H9 (cell line): Measurements from ENCODE around the gene CACNA1F. TPM values are rescaled to one million over a fixed set of nuclear protein-coding genes. Genes with fewer than 3 reads are reported as not detected.

Experiments
- DNase-seq: peaks from one replicate; pipeline ENCODE4 v3.0.0-alpha.2; 2017
- H2AFZ ChIP-seq: one replicate; pipeline ENCODE4 v1.6.1; 2013; ENCODE audit warnings: mild to moderate bottlenecking, low read length, control low read depth, moderate library complexity
- H2AK5ac ChIP-seq: 2 replicates; pipeline ENCODE4 v1.6.1; 2013; ENCODE audit warnings: low read length, control low read depth, mixed read lengths; ENCODE audit not compliant: insufficient read length
- H2BK120ac ChIP-seq: one replicate; pipeline ENCODE4 v1.6.1; 2013; ENCODE audit warnings: low read depth, mild to moderate bottlenecking, low read length, control low read depth, inconsistent platforms; ENCODE audit not compliant: poor library complexity, severe bottlenecking
- H2BK12ac ChIP-seq: 2 replicates; pipeline ENCODE4 v1.6.1; 2013; ENCODE audit warnings: low read length, control low read depth, mixed read lengths, low read depth; ENCODE audit not compliant: insufficient read length
- H2BK15ac ChIP-seq: 2 replicates; pipeline ENCODE4 v1.6.1; 2013; ENCODE audit warnings: low read depth, low read length, control low read depth
- H2BK20ac ChIP-seq: one replicate; pipeline ENCODE4 v1.6.1; 2013; ENCODE audit warnings: low read depth, mild to moderate bottlenecking, low read length, control low read depth, inconsistent platforms; ENCODE audit not compliant: poor library complexity, severe bottlenecking
- H2BK5ac ChIP-seq: 2 replicates; pipeline ENCODE4 v1.6.1; 2013; ENCODE audit warnings: low read length, control low read depth, mixed read lengths; ENCODE audit not compliant: insufficient read length
- H3K14ac ChIP-seq: 2 replicates; pipeline ENCODE4 v1.6.1; 2013; ENCODE audit warnings: low read length, control low read depth; ENCODE audit not compliant: insufficient read depth
- H3K18ac ChIP-seq: 2 replicates; pipeline ENCODE4 v1.6.1; 2013; ENCODE audit warnings: low read depth, mild to moderate bottlenecking, mixed read lengths, low read length, control low read depth; ENCODE audit not compliant: insufficient read length
- H3K23ac ChIP-seq: 2 replicates; pipeline ENCODE4 v1.6.1; 2013; ENCODE audit warnings: low read length, control low read depth, mixed read lengths, low read depth; ENCODE audit not compliant: insufficient read length
- H3K23me2 ChIP-seq: 2 replicates; pipeline ENCODE4 v1.6.1; 2013; ENCODE audit warnings: low read depth, mild to moderate bottlenecking, mixed read lengths, low read length, control low read depth; ENCODE audit not compliant: insufficient read length, poor library complexity, severe bottlenecking
- H3K27ac ChIP-seq: 2 replicates; pipeline ENCODE4 v1.5.1; 2013; ENCODE audit warnings: low read length, control low read depth, mixed read lengths, low read depth; ENCODE audit not compliant: insufficient read length
- H3K27me3 ChIP-seq: 2 replicates; pipeline ENCODE4 v1.6.1; 2013; ENCODE audit warnings: low read length, control low read depth, inconsistent platforms; ENCODE audit not compliant: insufficient read depth
- H3K4ac ChIP-seq: 2 replicates; pipeline ENCODE4 v1.6.1; 2013; ENCODE audit warnings: low read depth, mild to moderate bottlenecking, control low read depth, inconsistent platforms, low read length, moderate library complexity
- H3K4me1 ChIP-seq: 2 replicates; pipeline ENCODE4 v1.6.1; 2013; ENCODE audit warnings: low read length, control low read depth, inconsistent platforms; ENCODE audit not compliant: insufficient read depth
- H3K4me2 ChIP-seq: 2 replicates; pipeline ENCODE4 v1.6.1; 2013; ENCODE audit warnings: low read length, control low read depth, mixed read lengths; ENCODE audit not compliant: insufficient read length, insufficient read depth
- H3K56ac ChIP-seq: 2 replicates; pipeline ENCODE4 v1.6.1; 2013; ENCODE audit warnings: low read depth, mild to moderate bottlenecking, mixed read lengths, low read length, control low read depth; ENCODE audit not compliant: insufficient read length
- H3K79me1 ChIP-seq: 2 replicates; pipeline ENCODE4 v1.6.1; 2013; ENCODE audit warnings: low read depth, mild to moderate bottlenecking, moderate library complexity, low read length, control low read depth, inconsistent platforms; ENCODE audit not compliant: insufficient read depth, poor library complexity, severe bottlenecking
- H3K79me2 ChIP-seq: 2 replicates; pipeline ENCODE4 v1.6.1; 2013; ENCODE audit warnings: low read length, control low read depth, inconsistent platforms; ENCODE audit not compliant: insufficient read depth
- H3K9ac ChIP-seq: 2 replicates; pipeline ENCODE4 v1.6.1; 2013; ENCODE audit warnings: low read length, control low read depth, mixed read lengths; ENCODE audit not compliant: insufficient read length; ENCODE audit errors: extremely low read depth
- H3K9me3 ChIP-seq: one replicate; pipeline ENCODE4 v1.6.1; 2013; ENCODE audit warnings: low read depth, low read length, inconsistent platforms; ENCODE audit not compliant: control insufficient read depth
- H3T11ph ChIP-seq: one replicate; pipeline ENCODE4 v1.6.1; 2013; ENCODE audit warnings: mild to moderate bottlenecking, low read length, control low read depth, inconsistent platforms
- H4K20me1 ChIP-seq: one replicate; pipeline ENCODE4 v1.6.1; 2013; ENCODE audit not compliant: control insufficient read depth, insufficient read length, insufficient read depth
- H4K5ac ChIP-seq: 2 replicates; pipeline ENCODE4 v1.6.1; 2013; ENCODE audit warnings: low read depth, mild to moderate bottlenecking, mixed read lengths, low read length, control low read depth; ENCODE audit not compliant: insufficient read length
- H4K8ac ChIP-seq: replicated peaks from 2 replicates; pipeline ENCODE4 v1.6.1; 2013; ENCODE audit warnings: low read length, control low read depth, mixed read lengths, low read depth; ENCODE audit not compliant: insufficient read length
- H4K91ac ChIP-seq: 2 replicates; pipeline ENCODE4 v1.6.1; 2013; ENCODE audit warnings: low read depth, mild to moderate bottlenecking, moderate library complexity, mixed read lengths, low read length, control low read depth; ENCODE audit not compliant: insufficient read length
- H3K27ac Mint-ChIP-seq, 3 experiments: 2 replicates in 2 of 3; 3 replicates in 1 of 3; pipeline ENCODE4 v1.8.0; 2020 to 2021; ENCODE audit warnings: mixed read lengths in 3 of 3, mild to moderate bottlenecking in 1 of 3, moderate library complexity in 1 of 3
- H3K27me3 Mint-ChIP-seq: 2 replicates; pipeline ENCODE4 v1.8.0; 2021; ENCODE audit warnings: low read depth, mild to moderate bottlenecking, moderate library complexity, mixed read lengths
- H3K36me3 Mint-ChIP-seq, 3 experiments: 2 replicates in 2 of 3; 3 replicates in 1 of 3; pipeline ENCODE4 v1.8.0; 2020 to 2021; ENCODE audit warnings: low read depth in 3 of 3, mixed read lengths in 3 of 3; ENCODE audit not compliant: insufficient read depth in 1 of 3
- H3K4me1 Mint-ChIP-seq, 2 experiments: 2 replicates each; pipeline ENCODE4 v1.8.0; 2020; ENCODE audit warnings: mixed read lengths in 2 of 2
- H3K4me3 Mint-ChIP-seq, 2 experiments: 2 replicates in 1 of 2; 3 replicates in 1 of 2; pipeline ENCODE4 v1.8.0; 2020 to 2021; ENCODE audit warnings: mild to moderate bottlenecking in 2 of 2, mixed read lengths in 2 of 2, moderate library complexity in 1 of 2
- H3K9me3 Mint-ChIP-seq, 2 experiments: 2 replicates in 1 of 2; 3 replicates in 1 of 2; pipeline ENCODE4 v1.8.0; 2020; ENCODE audit warnings: mild to moderate bottlenecking in 2 of 2, mixed read lengths in 2 of 2, moderate library complexity in 1 of 2
- WGBS: extraction: QIAGEN DNeasy Blood & Tissue Kit; methylation state at CpG from one replicate; pipeline ENCODE4 v1.1.7; 2013; ENCODE audit warnings: missing lambda C conversion rate, low lambda C conversion rate, mixed read lengths; ENCODE audit not compliant: insufficient read length; ENCODE audit errors: extremely low coverage; 5-methylcytosine and 5-hydroxymethylcytosine counted together
- total RNA-seq: library from RNA; stranded (reverse); gene quantifications from 2 replicates; pipeline ENCODE4 v1.2.1, GENCODE V29; 2021
- TF ChIP-seq, protein P1 (sequence below): fragments of 200-600 bp; sonication (generic); conservative IDR thresholded peaks from 3 replicates; pipeline ENCODE4 v1.8.0; 2021; ENCODE audit warnings: antibody characterized with exemption, mild to moderate bottlenecking

The CACNA1F gene
- total RNA-seq, 1 experiment from 2014 or later = 1.4 TPM

DNA sequence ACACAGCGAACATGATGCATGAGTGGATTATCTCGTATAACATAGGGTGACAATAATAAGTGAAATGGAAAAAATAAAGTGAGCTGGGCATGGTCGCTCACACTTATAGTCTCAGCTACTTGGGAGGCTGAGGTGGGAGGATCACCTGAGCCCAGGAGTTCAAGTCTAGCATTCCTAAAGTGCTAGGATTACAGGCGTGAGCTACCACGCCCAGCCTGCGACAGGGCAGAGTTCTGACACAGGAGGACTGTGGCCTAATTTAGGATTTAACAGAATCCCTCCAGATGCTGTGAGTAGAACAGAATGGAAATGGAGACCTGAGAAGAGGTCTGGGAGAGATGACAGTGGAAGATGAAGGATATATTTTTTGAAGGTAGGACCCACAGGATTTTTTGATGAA lies 43.5 kb downstream of the CACNA1F start:
- H3K27ac Mint-ChIP-seq = no peak overlapping the region

More for the DNA sequence above, 43.5 kb downstream of the CACNA1F start:
- Histone ChIP-seq H3K23me2 (peaks cover 15% of the 10 kb centered on the region), H2AFZ (no peak overlapping the region), H4K5ac (no peak overlapping the region), H2BK12ac (no peak overlapping the region), H3T11ph (no peak overlapping the region), H4K8ac (no peak overlapping the region), H3K79me1 (no peaks in the 10 kb centered on the region), H2BK5ac (no peak overlapping the region), H3K14ac (no peak overlapping the region), H2BK15ac (no peak overlapping the region), H3K27me3 (no peaks in the 10 kb centered on the region), H3K4ac (no peak overlapping the region), H3K9ac (no peak overlapping the region), H3K23ac (no peak overlapping the region), H3K9me3 (peaks cover 11% of the 10 kb centered on the region), H3K4me1 (no peaks in the 10 kb centered on the region), H3K18ac (no peak overlapping the region), H3K56ac (no peak overlapping the region), H3K79me2 (no peaks in the 10 kb centered on the region), H3K4me2 (no peak overlapping the region), H3K27ac (no peak overlapping the region), H4K91ac (no peak overlapping the region), H2BK20ac (no peak overlapping the region), H4K20me1 (no peaks in the 10 kb centered on the region), H2BK120ac (no peak overlapping the region), H2AK5ac (no peak overlapping the region)
- peak overlapping the region; percentile 44 to 60; a peak in 4 of 5 replicates for H3K4me3 Mint-ChIP-seq
- H3K4me1 Mint-ChIP-seq = peaks cover 12 to 31% of the 10 kb centered on the region in 2 experiments
- peaks cover 2% of the 10 kb centered on the region; the same call in 1 of the 2 replicates for H3K27me3 Mint-ChIP-seq
- WGBS = no CpG with 5 or more reads among the region's 6 CpGs
- DNase-seq = no peak
- TF ChIP-seq, protein P1, sequence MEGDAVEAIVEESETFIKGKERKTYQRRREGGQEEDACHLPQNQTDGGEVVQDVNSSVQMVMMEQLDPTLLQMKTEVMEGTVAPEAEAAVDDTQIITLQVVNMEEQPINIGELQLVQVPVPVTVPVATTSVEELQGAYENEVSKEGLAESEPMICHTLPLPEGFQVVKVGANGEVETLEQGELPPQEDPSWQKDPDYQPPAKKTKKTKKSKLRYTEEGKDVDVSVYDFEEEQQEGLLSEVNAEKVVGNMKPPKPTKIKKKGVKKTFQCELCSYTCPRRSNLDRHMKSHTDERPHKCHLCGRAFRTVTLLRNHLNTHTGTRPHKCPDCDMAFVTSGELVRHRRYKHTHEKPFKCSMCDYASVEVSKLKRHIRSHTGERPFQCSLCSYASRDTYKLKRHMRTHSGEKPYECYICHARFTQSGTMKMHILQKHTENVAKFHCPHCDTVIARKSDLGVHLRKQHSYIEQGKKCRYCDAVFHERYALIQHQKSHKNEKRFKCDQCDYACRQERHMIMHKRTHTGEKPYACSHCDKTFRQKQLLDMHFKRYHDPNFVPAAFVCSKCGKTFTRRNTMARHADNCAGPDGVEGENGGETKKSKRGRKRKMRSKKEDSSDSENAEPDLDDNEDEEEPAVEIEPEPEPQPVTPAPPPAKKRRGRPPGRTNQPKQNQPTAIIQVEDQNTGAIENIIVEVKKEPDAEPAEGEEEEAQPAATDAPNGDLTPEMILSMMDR = no peak
- H3K9me3 Mint-ChIP-seq = peaks cover 67 to 74% of the 10 kb centered on the region in 2 experiments
- peaks cover 8 to 12% (median 10%) of the 10 kb centered on the region in 3 experiments; a peak in 6 of 7 replicates for H3K36me3 Mint-ChIP-seq
